T-helper 22 cell (primary cell): ENCODE data around the gene ANKH.

Source experiments
- DNase-seq: peaks from one replicate; pipeline ENCODE4 v3.0.0-alpha.2; 2020; ENCODE audit warnings: low read depth

ANKH gene

DNA sequence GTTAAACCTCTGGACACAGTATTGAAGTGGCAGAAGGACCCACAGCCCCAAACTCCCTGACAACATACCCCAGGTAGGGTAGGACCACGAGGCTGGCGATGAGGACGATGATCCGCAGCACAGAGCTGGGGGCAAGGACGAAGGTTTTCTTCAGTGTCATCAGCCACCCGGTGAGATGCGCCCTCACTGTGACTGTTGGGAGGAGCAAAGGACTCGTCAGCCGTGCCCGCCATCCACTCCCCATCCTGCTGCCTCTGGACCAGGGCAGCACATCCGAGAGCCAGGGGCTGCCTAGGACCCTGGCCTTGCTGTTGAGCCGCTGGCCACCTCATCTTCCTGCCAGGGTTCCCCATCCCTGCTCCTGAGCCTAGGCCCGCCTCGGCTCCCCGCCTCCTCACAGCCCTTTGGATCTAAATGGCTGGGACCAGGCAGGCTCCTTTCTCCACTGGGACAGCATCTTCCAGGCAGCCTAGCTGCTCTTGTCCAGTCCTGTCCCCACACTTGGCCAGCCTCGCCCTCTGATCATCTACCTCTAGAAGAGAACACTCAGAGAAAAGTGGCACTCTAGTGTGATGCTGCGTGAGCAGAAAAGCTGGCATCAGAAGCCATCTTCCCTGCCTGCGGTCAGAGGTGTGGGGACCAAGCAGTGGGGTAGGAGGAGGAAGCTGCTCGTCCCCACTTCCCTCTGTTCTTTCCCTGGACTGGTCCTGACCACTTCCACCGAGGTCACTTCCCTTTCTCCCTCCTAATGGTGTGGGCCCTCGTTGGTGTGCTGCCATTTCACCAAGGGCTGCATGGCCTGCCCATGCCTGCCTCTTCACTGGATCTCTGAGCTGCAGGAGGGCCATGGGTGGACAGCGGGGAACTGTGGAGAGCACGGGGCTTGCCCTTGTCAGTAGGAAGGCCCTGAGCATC, 157.8 kb downstream of the ANKH start:
- DNase-seq, result no peak

GRCh38 chr5:14712666-14713065, 158.9 kb downstream of the ANKH start:
- no peak for DNase-seq

- no peak for DNase-seq
Observed at GRCh38 chr5:14712131-14712530, 159.4 kb downstream of the ANKH start.

GRCh38 chr5:14710313-14710994, 161.1 kb downstream of the ANKH start:
- DNase-seq, result no peak

- DNase-seq, result no peak
Observed at GRCh38 chr5:14708551-14708950, 163.0 kb downstream of the ANKH start.

GRCh38 chr5:14707811-14708390, 163.7 kb downstream of the ANKH start:
- DNase-seq, result no peak

- peak; percentile 38 for DNase-seq
Observed at GRCh38 chr5:14706615-14707021, 165.0 kb downstream of the ANKH start.

- DNase-seq, result no peak
Observed at GRCh38 chr5:14705556-14705955, 166.0 kb downstream of the ANKH start.

GRCh38 chr5:14702238-14702839, 169.2 kb downstream of the ANKH start:
- DNase-seq, result no peak

DNA sequence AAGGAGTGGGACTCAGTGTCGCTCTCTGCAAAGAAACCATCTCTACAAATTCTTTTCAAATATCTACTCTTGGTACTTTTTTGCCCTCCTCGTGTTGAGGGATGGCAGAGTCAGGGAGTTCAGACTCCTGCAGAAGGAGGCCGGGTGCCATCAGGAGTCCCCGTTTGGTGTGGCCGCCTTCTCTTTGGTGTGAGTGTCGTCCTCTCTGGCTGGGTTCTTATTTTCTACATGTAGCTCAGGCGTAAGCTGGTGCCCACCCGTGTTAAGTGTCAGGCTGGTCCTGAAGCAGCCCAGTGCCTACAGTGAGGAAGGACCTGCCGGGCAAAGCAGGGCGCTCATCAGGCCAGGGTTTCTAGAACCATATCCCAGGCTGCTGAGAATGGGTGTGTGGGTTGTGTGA, 170.0 kb downstream of the ANKH start:
- DNase-seq, result no peak

GRCh38 chr5:14700478-14701436, 170.8 kb downstream of the ANKH start:
- DNase-seq, result no peak

- no peak for DNase-seq
Observed at GRCh38 chr5:14699807-14700400, 171.7 kb downstream of the ANKH start.

DNA sequence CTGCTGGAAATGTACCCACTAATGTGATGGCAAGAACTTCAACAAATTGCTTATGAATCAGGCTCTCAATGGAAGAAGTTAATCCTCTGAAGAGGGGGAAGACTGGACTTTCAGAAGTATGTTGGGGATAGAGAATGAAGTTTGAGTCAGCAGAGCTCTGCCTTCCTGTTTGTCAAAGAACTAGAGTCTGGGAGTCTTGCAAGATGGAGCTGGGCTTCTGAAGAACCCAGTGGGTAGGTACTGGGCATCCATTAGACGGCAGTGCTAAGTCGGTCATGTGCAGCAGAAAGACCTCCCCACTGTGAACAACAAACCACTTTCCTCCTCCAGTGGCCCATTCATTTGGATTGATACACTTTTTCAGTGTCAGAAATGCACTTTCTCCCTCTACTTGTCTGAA, 172.4 kb downstream of the ANKH start:
- DNase-seq, result no peak

DNA sequence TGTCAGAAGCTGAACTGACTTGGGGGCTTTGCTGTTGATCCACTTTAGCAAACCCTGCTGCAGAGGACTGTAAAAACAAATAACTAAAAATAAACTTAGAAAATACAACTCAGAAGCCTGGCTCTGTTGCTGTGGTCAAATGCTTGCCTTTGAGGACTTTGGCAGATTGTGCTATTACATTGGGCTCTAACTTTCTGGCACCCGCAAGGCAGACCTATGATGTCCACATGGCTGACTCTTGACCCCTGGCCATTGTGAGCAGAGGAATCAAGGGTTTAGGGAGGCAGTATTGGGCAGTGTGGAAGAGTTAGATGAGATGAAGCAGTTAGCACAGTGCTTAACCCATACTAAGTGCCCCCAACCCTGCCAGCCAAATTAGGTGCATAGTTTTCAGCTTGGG, 173.1 kb downstream of the ANKH start:
- DNase-seq, result no peak

DNA sequence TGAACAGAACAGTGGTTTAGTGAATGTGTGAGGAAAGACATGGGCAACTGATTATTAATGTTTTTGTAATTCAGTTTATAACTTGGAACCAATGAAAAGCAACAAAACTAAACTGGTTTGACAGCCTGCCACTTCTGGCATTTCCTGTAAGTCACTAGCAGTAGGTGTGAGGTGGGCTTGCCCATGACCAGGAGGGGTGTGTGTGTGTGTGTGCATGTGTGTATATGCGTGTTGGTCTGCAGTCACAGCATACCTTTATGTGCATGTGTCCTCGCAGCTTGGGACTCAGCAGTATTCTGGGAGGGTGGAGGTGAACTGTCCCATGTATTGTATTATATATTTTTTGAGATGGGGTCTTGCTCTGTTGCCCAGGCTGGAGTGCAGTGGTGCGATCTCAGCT, 174.7 kb downstream of the ANKH start:
- DNase-seq, result no peak

- DNase-seq, result no peak
Observed at GRCh38 chr5:14696057-14696456, 175.5 kb downstream of the ANKH start.

DNA sequence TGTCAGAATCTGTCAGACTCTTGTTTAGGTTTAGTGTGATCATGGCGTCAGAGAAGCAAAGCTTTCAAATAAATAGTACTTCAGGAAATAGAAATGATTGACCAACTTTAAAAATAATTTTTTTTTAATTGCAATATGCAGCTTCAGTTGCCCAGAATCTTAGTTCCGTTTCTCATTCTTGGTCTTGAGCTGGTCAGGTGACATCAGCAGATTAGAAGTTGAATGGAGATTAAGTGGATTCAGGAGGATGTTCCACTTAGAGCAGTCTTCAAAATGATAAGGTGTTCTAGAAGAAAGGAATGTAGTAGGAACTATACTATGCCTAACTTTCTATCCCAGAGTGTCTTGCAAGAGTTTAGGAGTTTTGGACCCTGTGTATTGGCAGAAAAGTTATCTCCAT, 176.4 kb downstream of the ANKH start:
- DNase-seq, result no peak

DNA sequence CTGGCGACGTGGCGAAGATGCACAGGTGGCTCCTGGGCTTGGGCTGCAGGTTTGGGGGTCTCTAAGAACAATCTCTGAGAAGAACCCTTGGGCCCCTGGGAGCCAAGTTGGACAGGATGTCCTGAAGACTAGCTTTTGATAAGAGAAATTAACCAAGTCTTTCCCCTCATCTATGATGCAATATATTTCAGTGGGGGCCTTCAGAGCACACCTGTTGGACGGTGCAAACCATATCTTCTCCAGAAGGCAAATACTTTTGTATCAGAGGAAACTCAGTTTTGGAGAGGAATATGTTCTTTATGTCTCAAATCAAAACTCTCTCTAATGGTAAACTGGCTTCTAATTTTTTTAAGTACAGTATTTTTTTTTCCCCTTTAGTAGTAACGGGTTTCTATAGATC, 178.5 kb downstream of the ANKH start:
- DNase-seq, result no peak

- DNase-seq, result no peak
Observed at GRCh38 chr5:14687023-14687665, 184.4 kb downstream of the ANKH start.

- no peak for DNase-seq
Observed at GRCh38 chr5:14686517-14686916, 185.1 kb downstream of the ANKH start.

DNA sequence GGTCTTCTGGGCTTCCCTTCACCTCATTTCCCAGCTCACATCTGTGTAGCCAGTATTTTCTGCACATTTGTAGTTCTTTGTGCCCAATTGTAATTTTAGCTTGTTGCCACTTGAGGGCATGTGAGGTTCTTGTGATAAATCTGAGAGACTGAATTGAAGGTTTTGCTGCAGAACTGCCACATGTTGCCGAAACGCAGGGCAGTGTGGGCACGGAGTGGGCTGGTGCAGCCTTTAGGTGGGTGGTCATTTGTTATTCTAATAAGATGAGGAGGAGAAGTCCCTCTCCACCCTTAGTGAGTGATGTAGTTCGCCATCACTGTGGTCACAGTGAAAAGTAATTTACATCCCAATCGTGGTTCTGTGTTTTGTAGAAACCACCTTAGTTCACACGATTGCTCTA, 185.8 kb downstream of the ANKH start:
- no peak for DNase-seq
